Cardiac septum (tissue), 1 donor: Measurements from ENCODE around the gene GPR156. TPM values are rescaled to one million over a fixed set of nuclear protein-coding genes. Genes with fewer than 3 reads are reported as not detected.
"Not testable (repeated sequence)": the region's sequence is repeated elsewhere in the genome, so short reads cannot be mapped to it uniquely, and the experiment has no call there.

Experiments
- DNase-seq: peaks from one replicate; pipeline ENCODE4 v3.0.0-alpha.2; 2020; ENCODE audit warnings: low spot score
- intact Hi-C: fragments of 100-400 bp; cut with DNase I; formaldehyde crosslinking; loops from one replicate; pipeline ENCODE4 v1.14.0; 2022
- total RNA-seq: library from RNA; stranded (reverse); fragmentation: NEBNext Ultra II Directional; extraction: Animal tissue kit (Norgen Biotek cat#: 25700); gene quantifications from one replicate; pipeline ENCODE4 v1.2.1, GENCODE V29; 2021
- donor health status: DM: no; HTN: no; CAD: no.

GPR156 gene
- total RNA-seq, 1 donor from 2014 or later = 0.11 TPM

- DNase-seq = no peak
- intact Hi-C loops = no loop called here
Observed at GRCh38 chr3:120276767-120277166, 8.3 kb downstream of the GPR156 start.

DNA sequence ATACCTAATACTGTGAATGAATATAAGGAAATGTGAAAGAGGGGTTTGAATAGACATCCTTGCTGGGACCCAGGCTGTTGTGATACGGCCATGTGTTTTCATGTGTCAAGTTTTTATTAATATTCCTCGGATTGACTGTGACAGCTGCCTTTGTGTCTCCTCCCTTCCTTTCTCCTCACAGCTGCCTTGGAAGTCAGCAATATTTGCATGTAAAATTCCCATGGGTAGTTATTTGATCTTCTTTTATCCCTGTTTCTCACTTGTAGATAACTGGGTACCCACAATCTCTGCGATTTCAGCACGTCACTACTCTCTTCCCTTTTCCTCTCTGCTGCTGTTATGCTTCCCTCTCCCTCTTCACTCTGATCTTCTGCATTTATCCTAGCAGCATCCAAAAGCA lies 9.4 kb downstream of the GPR156 start:
- no peak for DNase-seq
- intact Hi-C loops = no loop called here

- DNase-seq = no peak
- intact Hi-C loops = no loop called here
Observed at GRCh38 chr3:120274739-120275167, 10.3 kb downstream of the GPR156 start.

- intact Hi-C loops = no loop called here
- no peak for DNase-seq
Observed at GRCh38 chr3:120272286-120272685, 12.7 kb downstream of the GPR156 start.

DNA sequence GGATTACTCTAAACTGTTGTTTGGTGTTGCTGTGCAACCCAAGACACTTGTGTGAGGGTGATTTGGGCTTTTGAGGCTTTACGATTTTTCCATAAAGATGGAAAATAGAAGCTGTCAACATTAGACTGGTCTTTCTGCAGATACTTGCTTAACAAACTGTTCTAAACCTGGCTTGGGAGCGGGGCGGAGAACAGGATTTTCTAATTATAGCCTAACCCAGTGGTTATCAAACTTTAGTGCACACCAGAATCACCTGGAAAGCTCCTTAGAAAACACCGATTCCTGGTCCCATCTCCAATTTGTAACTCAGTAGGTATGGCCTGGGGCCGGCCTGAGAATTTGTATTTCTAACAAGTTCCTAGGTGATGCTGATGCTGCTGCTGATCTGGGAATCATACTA lies 19.0 kb downstream of the GPR156 start:
- no peak for DNase-seq
- intact Hi-C loops = no loop called here

GRCh38 chr3:120264963-120265362 lies 20.1 kb downstream of the GPR156 start:
- no peak for DNase-seq
- intact Hi-C loops = no loop called here

DNA sequence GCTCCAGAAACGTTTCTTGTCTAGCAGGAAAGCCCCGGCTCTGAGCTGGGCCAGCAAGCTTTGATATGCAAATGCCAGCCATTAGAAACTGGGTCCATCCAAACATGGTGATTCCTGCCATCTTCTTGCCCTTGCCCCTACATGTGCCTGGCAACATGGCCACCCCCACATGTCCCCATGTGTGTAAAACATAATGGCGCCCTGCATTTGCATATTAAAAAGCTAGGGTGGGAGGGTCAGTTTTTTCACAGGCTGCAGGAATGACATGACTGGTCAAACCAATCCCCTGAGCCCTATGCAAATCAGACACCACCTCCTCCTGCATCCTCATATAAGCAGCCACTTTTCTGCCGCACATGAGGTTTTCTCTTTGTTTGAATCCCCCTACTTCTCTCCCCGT lies 21.2 kb downstream of the GPR156 start:
- intact Hi-C loops = no loop called here
- DNase-seq = no peak

DNA sequence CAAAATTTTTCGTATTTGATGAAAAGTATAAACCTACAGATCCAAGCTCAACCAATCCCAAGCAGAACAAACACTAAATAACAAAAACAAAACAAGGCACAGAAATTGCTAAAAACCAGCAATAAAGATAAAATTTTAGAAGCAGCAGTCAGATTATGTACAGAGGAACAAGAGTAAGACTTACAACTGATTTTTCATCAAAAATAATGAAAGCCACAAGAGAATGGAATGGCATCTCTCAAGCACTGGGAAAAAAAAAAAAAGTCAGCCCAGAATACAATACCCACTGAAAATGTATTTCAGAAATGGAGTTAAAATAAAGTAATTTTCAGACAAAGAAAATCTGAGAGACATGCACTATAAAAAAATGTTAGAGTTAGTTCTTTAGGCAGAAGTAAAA lies 27.0 kb downstream of the GPR156 start:
- intact Hi-C loops = no loop called here
- DNase-seq = no peak

- DNase-seq = no peak
- intact Hi-C loops = loop anchor here (2.0 to 10.0 kb wide), 2 partner anchors 171 to 549 kb away; no protein-coding TSS in a partner anchor
Observed at GRCh38 chr3:120245386-120245785, 39.6 kb downstream of the GPR156 start.

- DNase-seq = no peak
- intact Hi-C loops = loop anchor here (2.0 to 10.0 kb wide), 2 partner anchors 172 to 550 kb away; no protein-coding TSS in a partner anchor
Observed at GRCh38 chr3:120244834-120245225, 40.2 kb downstream of the GPR156 start.

- intact Hi-C loops = loop anchor here (10.0 kb wide), 1 partner anchor 555 kb away; no protein-coding TSS in a partner anchor
- no peak for DNase-seq
Observed at GRCh38 chr3:120239644-120240043, 45.4 kb downstream of the GPR156 start.

DNA sequence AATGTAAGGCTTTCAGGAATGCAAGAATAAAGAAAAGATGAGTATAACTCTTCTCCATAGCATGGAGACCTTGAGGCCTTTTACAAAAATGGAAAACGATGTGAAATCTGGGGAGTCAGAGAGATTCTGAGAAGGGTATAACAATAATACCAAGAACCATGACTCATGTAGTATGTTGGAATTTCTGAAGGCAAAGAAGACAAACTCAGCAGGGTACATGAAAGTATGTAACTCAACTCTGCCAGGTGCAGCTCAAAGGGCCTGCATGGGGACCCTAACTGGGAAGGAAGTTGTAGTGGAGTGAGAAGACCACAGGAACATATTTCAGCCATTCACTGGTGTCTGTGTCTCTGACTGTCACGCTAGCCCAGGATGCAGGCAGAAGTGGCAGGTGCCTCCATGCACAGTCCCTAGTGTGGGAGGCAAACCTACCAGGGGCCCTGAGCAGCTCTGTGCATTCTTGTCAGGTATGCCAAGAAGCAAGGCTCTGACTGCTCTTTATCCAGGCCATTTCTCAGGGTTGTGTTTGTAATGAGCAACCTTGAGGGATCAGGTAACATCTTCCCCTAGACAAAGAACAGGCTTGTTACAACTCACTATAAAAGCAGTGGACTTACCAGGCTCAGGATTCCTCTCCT lies 57.2 kb downstream of the GPR156 start:
- intact Hi-C loops = no loop called here
- no peak for DNase-seq

DNA sequence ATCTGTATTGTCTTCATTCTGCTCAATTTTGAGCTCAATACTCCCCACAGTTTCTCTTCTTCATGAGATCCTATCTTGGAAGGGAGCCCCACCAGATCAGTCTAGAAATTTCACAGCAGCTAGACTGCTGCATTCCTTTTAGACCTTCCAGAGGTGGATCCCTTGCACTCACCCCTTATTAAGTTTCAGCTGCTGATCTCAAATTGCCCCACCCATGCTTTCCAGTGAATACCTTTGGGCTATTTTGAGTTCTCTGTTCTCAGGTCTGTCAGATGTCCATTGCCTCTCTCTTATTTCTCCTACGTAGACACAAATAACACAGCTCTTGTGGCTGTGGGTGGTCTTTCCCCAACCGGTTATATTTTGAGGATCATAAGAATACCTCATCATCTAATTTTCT lies 60.8 kb downstream of the GPR156 start:
- DNase-seq = no peak
- intact Hi-C loops = no loop called here

- intact Hi-C loops = no loop called here
- no peak for DNase-seq
Observed at GRCh38 chr3:120218981-120219380, 66.0 kb downstream of the GPR156 start.

DNA sequence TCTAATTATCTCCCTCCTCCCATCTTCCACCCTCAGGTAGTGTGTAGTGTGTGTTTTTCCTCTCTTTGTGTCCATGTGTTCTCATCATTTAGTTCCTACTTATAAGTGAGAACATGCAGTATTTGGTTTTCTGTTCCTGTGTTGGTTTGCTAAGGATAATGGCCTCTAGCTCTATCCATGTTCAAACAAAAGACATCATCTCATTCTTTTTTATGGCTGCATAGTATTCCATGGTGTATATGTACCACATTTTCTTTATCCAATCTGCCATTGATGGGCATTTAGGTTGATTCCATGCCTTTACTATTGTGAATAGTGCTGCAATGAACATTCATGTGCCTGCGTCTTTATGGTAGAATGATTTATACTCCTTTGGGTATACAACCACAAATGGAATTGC lies 68.4 kb downstream of the GPR156 start:
- intact Hi-C loops, DNase-seq: not testable (repeated sequence)

DNA sequence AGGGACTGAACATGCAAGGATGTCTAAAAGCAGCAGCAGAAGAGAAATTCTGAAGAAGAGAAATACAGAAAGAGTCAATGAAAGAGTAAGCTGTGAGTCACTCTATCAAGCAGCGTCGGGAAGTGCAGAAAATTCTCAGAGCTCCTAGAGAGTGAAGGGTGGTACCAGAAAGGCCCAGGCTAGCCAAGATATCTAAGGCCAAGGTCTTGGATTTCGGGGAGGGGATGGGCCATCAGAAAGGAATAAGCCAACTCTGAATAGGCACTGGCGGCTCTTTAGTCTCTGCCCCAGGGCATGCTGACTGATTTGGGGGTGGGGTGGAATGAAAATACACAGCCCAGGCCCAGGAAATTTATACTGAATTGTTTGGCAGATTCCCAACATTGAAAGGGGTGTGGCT lies 70.8 kb downstream of the GPR156 start:
- intact Hi-C loops = no loop called here
- no peak for DNase-seq

GRCh38 chr3:120212505-120212904 lies 72.5 kb downstream of the GPR156 start:
- intact Hi-C loops = no loop called here
- DNase-seq = no peak

DNA sequence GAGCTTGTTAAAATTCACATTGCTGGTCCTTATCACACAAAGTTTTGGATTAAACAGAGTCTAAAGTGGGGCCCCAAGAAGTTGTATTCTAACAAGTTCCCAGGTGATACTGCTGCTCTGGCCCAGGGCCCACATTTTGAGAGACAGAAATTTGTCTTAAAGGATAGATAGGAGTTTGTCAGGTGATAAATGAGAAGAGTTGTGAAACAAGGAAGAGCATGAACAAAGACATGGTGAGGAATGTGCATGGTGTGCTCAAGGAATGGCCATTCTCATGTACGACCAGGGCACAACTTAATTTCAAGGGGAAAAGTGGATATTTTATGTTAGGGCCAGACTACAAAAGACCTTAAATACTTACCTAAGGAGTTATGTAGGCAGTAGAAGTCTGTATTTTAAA lies 75.6 kb downstream of the GPR156 start:
- no peak for DNase-seq
- intact Hi-C loops = no loop called here

GRCh38 chr3:120204338-120204737 lies 80.7 kb downstream of the GPR156 start:
- no peak for DNase-seq
- intact Hi-C loops = no loop called here

DNA sequence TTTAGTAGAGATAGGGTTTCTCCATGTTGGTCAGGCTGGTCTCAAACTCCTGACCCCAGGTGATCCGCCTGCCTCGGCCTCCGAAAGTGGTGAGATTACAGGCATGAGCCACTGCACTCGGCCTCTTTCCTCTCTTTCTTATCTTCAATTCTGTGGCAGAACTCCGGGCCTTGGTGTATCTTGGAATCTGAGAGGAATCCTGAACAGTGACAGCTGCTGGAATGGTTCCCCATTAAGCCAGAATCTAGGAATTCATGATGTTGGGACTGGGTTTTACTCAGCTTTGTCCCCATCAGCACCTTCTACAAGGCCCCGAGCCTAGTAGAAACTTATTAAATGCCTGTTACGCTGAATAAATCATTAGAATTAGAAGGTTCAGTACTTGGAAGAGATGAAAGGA lies 81.4 kb downstream of the GPR156 start:
- no peak for DNase-seq
- intact Hi-C loops = no loop called here

GRCh38 chr3:120203016-120203415 lies 82.0 kb downstream of the GPR156 start:
- no peak for DNase-seq
- intact Hi-C loops = no loop called here

DNA sequence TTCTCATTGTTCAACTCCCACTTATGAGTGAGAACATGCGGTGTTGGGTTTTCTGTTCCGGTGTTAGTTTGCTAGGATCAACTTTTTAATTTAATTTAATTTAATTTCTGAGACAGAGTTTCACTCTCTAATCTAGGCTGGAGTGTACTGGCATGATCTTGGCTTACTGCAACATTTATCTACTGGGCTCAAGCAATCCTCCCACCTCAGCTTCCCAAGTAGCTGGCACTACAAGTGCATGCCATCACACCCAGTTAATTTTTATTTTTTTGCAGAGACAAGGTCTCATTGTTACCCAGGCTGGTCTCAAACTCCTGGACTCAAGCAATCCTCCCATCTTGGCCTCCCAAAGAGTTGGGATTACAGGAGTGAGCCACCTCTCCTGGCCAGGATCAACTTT lies 82.7 kb downstream of the GPR156 start:
- intact Hi-C loops = no loop called here
- no peak for DNase-seq
